Duodenal mucosa (tissue), 2 donors: ENCODE results near the gene DMRT1.
"Not testable (repeated sequence)": the region's sequence is repeated elsewhere in the genome, so short reads cannot be mapped to it uniquely, and the experiment has no call there.

ENCODE experiments used
- H3K27ac ChIP-seq: one replicate; pipeline ENCODE4 v1.7.0; 2013; ENCODE audit warnings: low read depth, low read length
- H3K27me3 ChIP-seq, 2 donors: one replicate each; pipeline ENCODE4 v1.7.0; 2013; ENCODE audit warnings: low read length in 2 of 2, control low read depth in 1 of 2; ENCODE audit not compliant: insufficient read depth in 2 of 2, control insufficient read depth in 1 of 2
- H3K36me3 ChIP-seq, 2 donors: one replicate each; pipeline ENCODE4 v1.7.0; 2013; ENCODE audit warnings: low read length in 2 of 2, control low read depth in 1 of 2; ENCODE audit not compliant: insufficient read depth in 2 of 2, control insufficient read depth in 1 of 2
- H3K4me1 ChIP-seq, 2 donors: one replicate each; pipeline ENCODE4 v1.7.0; 2013; ENCODE audit warnings: low read length in 2 of 2, control low read depth in 1 of 2; ENCODE audit not compliant: insufficient read depth in 2 of 2, control insufficient read depth in 1 of 2
- H3K4me3 ChIP-seq, 2 donors: one replicate each; pipeline ENCODE4 v1.7.0; 2013; ENCODE audit warnings: low read length in 2 of 2, low read depth in 1 of 2
- H3K9ac ChIP-seq, 2 donors: one replicate each; pipeline ENCODE4 v1.7.0; 2013; ENCODE audit warnings: low read length in 2 of 2, low read depth in 1 of 2
- H3K9me3 ChIP-seq, 2 donors: one replicate each; pipeline ENCODE4 v1.7.0; 2013; ENCODE audit warnings: low read length in 2 of 2, control low read depth in 1 of 2; ENCODE audit not compliant: control insufficient read depth in 1 of 2

The DMRT1 gene

DNA sequence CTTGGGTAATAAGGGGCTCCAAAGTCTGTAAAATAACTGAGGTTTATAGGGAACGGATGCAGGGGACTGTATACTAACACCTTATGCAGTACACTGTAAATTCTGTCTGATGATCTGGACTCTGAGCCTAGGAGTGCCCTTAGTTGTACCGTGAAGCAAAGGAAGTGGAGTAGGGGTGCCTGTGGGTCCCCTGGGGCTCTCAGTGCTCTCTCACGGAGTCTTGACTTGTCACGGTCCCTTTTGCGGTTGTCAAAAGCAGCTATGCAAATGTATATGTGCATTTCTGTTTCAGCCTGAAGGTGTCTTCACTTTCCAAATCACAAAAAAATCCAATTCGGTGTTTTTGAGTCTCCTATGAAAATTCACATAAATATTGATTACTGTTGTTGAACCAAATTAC lies 17.8 kb downstream of the DMRT1 start:
- Histone ChIP-seq H3K9ac (no peak overlapping the region), H3K4me1 (no peaks in the 10 kb centered on the region), H3K4me3 (no peak overlapping the region), H3K27ac (no peak overlapping the region), H3K36me3 (no peaks in the 10 kb centered on the region), H3K27me3 (no peaks in the 10 kb centered on the region), H3K9me3 (no peaks in the 10 kb centered on the region)

DNA sequence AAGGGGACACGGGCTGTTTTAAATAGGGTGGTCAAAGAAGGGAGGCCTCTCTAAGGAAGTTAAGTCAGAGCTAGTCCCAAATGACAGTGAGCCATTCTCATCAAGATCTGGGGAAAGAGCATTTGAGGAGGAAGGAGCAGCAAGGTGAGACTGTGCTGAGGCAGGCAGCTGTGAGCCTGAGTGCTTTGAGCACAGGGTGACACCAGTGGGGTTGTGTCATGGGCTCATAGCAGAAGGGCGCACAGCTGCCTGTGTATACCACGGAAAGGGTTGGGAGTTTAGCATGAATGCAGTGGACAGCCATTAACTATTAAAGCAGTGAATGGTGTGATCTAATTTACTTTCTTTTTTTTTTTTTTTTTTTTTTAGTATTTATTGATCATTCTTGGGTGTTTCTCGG lies 19.2 kb downstream of the DMRT1 start:
- Histone ChIP-seq H3K9me3 (no peaks in the 10 kb centered on the region), H3K27me3 (no peaks in the 10 kb centered on the region), H3K9ac (no peak overlapping the region), H3K36me3 (no peaks in the 10 kb centered on the region), H3K27ac (no peak overlapping the region), H3K4me1 (no peaks in the 10 kb centered on the region), H3K4me3 (no peak overlapping the region)

DNA sequence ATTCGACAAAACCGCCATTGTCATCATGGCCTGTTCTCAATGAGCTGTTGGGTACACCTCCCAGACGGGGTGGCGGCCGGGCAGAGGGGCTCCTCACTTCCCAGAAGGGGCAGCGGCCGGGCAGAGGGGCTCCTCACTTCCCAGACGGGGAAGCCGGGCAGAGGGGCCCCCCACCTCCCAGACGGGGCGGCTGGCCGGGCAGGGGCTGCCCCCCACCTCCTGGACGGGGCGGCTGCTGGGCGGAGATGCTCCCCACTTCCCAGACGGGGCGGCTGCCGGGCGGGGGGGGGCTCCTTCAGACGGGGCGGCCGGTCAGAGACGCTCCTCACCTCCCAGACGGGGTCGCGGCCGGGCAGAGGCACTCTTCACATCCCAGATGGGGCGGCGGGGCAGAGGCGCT lies 20.0 kb downstream of the DMRT1 start:
- H3K27me3 ChIP-seq, H3K4me3 ChIP-seq: not testable (repeated sequence)

DNA sequence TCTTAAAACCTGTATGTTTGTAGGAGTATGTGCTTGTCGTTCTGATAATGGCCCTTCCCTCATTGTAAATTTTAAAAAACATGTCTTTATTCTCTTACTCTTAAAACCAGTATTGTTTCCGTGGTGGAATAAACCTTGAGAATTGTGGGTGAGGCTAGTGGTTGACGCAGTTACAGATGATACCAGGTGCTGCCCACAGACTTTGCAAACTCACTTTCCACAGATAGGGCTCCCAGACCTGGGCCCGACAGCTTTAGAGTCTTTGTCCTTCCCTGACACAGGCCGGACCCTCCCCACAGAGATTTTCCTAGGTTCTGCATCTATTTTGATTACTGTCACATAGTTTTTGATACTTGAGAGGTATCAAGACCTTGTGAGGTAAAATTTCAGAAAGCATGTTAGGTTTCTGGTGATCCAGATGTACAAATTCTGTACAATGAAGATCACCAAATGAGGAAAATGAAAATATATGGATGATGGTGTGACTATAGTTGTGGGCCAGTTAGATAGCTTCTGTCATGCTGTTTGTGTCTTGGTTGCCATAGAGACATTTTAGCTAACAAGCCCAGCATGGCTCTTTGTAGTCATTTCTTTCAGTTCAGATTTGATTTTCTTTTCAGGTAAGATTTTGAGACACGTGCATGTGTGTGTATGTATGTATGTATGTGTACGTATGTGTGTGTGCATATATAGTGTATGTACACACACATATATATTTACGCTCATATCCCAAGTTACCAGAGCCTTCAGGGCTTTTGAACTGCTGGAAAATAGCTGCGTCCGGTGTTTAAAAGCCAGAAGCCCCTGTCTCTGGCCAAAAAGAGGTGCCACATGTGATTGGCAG lies 33.8 kb downstream of the DMRT1 start:
- Histone ChIP-seq H3K36me3 (no peaks in the 10 kb centered on the region), H3K27me3 (peaks cover 0 to 12% of the 10 kb centered on the region in 2 donors), H3K27ac (no peak overlapping the region), H3K4me3 (no peak overlapping the region), H3K9me3 (no peaks in the 10 kb centered on the region), H3K9ac (no peak overlapping the region), H3K4me1 (no peaks in the 10 kb centered on the region)

More for the DNA sequence above, 20.0 kb downstream of the DMRT1 start:
- H3K9me3 ChIP-seq, H3K36me3 ChIP-seq, H3K4me1 ChIP-seq, H3K27ac ChIP-seq, H3K9ac ChIP-seq: not testable (repeated sequence)

DNA sequence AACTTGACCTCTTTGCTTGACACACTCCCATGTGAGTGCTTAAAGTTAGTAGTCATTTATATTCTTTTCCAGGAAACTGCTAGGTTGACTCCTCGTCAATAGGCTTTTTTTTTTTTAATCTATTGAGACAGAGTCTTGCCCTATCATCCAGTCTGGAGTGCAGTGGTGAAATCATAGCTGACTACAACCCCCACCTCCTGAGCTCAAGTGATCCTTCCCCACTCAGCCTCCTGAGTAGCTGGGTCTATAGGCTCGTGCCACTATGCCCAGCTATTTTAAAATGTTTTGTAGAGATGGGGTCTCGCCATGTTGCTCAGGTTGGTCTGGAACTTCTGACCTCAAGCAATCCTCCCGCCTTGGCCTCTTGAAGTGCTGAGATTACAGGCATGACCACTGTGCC lies 34.9 kb downstream of the DMRT1 start:
- Histone ChIP-seq H3K4me1 (no peaks in the 10 kb centered on the region), H3K27ac (no peak overlapping the region), H3K4me3 (no peak overlapping the region), H3K27me3 (peaks cover 0 to 12% of the 10 kb centered on the region in 2 donors), H3K9me3 (no peaks in the 10 kb centered on the region), H3K36me3 (no peaks in the 10 kb centered on the region), H3K9ac (no peak overlapping the region)

DNA sequence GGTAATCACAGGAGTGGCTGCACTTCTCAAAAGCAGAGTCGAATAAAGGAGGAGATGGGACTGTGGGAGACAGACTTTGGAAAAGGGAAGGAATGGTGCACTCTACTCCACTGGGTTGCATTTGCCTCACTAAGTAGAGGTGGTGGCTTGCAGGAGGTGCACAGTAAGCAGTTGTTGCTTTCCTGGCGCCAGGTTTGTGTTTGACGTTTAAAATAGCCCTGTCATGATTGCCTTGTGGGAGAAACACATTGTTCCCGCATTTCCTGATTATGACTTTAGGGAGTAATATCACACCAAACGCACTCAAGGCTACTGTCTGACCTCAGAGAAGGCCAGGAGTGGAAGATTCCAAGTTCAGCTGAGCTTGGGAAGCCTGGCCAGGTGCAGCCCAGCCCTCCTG lies 36.7 kb downstream of the DMRT1 start:
- no peaks in the 10 kb centered on the region for H3K36me3 ChIP-seq
- no peak overlapping the region for H3K27ac ChIP-seq
- H3K27me3 ChIP-seq = peaks cover 0 to 12% of the 10 kb centered on the region in 2 donors
- no peaks in the 10 kb centered on the region for H3K4me1 ChIP-seq
- H3K9me3 ChIP-seq = no peaks in the 10 kb centered on the region
- no peak overlapping the region for H3K4me3 ChIP-seq
- no peak overlapping the region for H3K9ac ChIP-seq

DNA sequence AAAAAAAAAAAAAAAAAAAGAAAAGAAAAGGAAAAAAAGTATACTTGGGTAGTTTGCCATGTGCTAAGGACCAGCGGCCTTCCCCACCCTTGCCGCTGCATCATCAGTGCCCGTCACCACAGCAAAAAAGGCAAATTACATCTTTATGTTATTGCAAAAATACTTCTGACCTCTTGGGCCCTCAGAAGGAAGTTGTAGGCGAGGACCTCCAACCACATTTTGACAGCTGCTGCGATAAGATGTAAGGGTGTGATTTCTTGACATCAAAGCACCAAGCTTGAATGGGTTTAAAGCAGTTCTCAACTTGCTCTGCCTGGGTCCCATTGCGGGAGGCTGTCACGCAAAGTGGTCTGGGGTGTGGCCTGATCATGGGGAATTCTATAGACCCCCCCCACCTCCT lies 39.2 kb downstream of the DMRT1 start:
- H3K9ac ChIP-seq = no peak overlapping the region
- H3K4me3 ChIP-seq = no peak overlapping the region
- H3K4me1 ChIP-seq = no peaks in the 10 kb centered on the region
- no peaks in the 10 kb centered on the region for H3K36me3 ChIP-seq
- no peak overlapping the region for H3K27ac ChIP-seq
- peaks cover 0 to 12% of the 10 kb centered on the region in 2 donors for H3K27me3 ChIP-seq
- H3K9me3 ChIP-seq = no peaks in the 10 kb centered on the region

DNA sequence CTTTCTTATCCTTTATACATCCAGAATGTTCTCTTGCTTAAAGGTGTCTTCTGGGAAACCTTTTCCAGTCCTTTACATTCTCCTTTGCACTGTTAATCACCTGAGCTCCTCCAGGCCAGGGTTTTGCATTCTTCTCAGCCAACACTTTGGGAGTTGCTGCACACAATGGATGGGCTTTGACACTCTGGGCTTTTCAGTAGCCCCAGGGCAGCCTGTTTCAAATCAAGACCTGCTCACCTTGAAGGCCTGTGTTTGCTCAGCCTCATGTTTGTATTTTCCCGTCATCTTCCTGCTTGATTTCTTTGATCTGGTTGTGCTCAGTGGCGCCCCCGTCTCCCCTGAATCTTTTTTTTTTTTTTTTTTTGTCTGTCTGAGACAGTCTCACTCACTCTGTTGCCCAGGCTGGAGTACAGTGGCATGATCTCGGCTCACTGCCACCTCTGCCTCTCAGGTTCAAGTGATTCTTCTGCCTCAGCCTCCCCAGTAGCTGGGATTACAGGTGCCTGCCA lies 41.0 kb downstream of the DMRT1 start:
- no peaks in the 10 kb centered on the region for H3K36me3 ChIP-seq
- H3K4me3 ChIP-seq = no peak overlapping the region
- H3K4me1 ChIP-seq = no peaks in the 10 kb centered on the region

DNA sequence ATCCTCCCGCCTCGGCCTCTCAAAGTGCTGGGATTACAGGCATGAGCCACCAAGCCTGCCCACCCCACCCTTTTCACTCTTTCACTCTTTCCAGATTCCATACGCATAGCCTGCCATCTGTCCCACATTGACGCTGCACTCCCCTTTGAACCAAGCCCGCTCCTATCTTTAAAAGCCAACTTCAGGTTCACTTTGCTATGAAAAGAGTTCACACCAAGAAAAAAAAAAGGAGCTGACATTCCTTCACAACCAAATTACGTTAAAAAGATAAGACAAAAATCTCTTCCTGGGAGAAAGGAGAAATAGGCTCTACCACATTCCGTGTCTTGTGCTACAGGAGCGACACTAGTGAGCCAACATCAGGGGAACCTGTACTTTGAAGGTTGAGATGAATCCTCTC lies 41.5 kb downstream of the DMRT1 start:
- Histone ChIP-seq H3K9me3 (no peaks in the 10 kb centered on the region), H3K4me3 (no peak overlapping the region), H3K27ac (no peak overlapping the region), H3K27me3 (peaks cover 6 to 7% of the 10 kb centered on the region in 2 donors), H3K9ac (no peak overlapping the region), H3K36me3 (no peaks in the 10 kb centered on the region), H3K4me1 (no peaks in the 10 kb centered on the region)

More for the DNA sequence above, 41.0 kb downstream of the DMRT1 start:
- Histone ChIP-seq H3K27me3 (peaks cover 5 to 7% of the 10 kb centered on the region in 2 donors), H3K9me3 (no peaks in the 10 kb centered on the region), H3K9ac (no peak overlapping the region), H3K27ac (no peak overlapping the region)

DNA sequence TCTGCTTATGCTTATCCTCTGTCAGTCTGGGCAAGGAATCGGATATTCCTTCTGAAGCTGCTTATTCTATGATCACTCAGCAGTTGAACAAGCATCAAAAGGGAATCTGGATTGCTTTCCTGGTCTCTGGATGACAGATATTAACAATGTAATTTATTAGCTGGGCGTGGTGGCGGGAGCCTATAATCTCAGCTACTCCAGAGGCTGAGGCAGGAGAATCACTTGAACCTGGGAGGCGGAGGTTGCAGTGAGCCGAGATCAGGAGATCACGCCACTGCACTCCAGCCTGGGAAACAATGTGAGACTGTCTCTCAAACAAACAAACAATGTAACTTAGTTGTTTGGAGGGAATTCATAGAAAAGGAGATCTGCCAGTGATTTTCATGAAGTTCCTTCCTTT lies 45.4 kb downstream of the DMRT1 start:
- Histone ChIP-seq H3K4me3 (no peak overlapping the region), H3K9ac (no peak overlapping the region), H3K27me3 (peaks cover 0 to 6% of the 10 kb centered on the region in 2 donors), H3K36me3 (no peaks in the 10 kb centered on the region), H3K4me1 (no peaks in the 10 kb centered on the region), H3K27ac (no peak overlapping the region), H3K9me3 (no peaks in the 10 kb centered on the region)
